GM12872 (cell line): Measurements from ENCODE around the gene MUC20.

Experiments
- TF ChIP-seq, protein P1 (sequence below): IDR thresholded peaks from 3 replicates; pipeline ENCODE4 v1.5.1; 2011; ENCODE audit warnings: low read depth, mild to moderate bottlenecking, low read length, moderate library complexity; ENCODE audit not compliant: insufficient read depth

Gene MUC20

DNA sequence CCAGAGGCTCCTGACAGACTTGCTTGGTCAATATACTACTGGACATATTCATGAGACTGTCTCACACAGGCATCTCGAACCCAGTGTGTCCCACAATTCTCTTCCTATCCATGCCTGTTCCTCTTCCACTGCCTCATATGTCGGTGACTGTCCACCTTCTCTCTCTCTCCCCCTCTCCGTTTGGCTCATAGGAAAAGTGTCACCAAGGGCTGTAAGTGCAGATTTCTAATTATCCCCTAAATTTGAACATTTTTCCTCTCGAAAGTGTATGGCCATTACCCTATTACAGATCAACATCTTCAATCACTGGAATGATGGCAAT is 22.5 kb upstream of the MUC20 start:
- TF ChIP-seq, protein P1, sequence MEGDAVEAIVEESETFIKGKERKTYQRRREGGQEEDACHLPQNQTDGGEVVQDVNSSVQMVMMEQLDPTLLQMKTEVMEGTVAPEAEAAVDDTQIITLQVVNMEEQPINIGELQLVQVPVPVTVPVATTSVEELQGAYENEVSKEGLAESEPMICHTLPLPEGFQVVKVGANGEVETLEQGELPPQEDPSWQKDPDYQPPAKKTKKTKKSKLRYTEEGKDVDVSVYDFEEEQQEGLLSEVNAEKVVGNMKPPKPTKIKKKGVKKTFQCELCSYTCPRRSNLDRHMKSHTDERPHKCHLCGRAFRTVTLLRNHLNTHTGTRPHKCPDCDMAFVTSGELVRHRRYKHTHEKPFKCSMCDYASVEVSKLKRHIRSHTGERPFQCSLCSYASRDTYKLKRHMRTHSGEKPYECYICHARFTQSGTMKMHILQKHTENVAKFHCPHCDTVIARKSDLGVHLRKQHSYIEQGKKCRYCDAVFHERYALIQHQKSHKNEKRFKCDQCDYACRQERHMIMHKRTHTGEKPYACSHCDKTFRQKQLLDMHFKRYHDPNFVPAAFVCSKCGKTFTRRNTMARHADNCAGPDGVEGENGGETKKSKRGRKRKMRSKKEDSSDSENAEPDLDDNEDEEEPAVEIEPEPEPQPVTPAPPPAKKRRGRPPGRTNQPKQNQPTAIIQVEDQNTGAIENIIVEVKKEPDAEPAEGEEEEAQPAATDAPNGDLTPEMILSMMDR = no peak

- TF ChIP-seq, protein P1 = no peak
Observed at GRCh38 chr3:195698647-195699387, 22.0 kb upstream of the MUC20 start.

DNA sequence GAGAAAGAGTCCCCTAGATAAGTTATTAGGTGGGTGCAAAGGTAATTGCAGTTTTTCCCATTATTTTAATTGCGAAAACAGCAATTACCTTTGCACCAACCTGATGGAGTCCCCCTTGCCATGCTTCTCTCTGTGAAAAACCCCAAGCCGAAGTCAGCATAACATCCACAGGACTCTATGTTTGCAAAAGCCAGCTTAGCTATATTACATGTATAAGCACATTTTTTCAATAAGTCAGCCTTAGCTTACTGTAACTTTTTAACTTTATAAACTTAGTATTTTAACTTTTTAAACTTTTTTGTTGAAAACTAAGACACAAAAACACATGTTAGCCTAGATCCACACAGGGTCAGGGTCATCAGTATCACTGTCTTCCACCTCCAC is 21.4 kb upstream of the MUC20 start:
- TF ChIP-seq, protein P1 = no peak

DNA sequence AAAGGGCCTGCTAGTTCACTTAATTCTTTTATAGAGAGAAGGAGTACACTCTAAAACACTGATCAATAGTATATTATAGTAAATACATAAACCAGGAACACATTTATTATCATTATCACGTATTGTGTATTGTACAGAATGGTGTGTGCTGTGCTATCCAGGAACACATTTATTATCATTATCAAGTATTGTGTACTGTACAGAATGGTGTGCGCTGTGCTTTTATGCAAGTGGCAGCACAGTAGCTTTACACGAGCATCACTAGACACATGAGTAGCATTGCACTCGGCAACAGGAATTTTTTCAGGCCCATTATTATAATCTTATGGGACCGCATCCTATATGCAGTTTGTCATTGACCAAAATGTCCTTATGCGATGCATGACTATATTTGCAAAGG is 20.9 kb upstream of the MUC20 start:
- TF ChIP-seq, protein P1 = no peak

DNA sequence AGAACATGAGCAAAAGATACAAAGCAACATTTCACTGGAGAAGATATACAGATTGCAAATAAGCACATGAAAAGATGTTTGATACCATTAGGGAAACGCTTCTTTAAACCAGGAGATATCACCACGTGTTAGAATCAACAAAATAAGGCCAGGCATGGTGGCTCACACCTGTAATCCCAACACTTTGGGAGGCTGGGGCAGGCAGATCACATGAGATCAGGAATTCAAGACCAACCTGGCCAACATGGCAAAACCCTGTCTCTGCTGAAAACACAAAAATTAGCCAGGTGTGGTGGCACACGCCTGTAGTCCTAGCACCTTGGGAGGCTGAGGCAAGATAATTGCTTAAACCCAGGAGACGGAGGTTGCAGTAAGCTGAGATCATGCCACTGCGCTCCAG is 20.5 kb upstream of the MUC20 start:
- TF ChIP-seq, protein P1 = no peak

- TF ChIP-seq, protein P1 = no peak
Observed at GRCh38 chr3:195701042-195701915, 19.5 kb upstream of the MUC20 start.

DNA sequence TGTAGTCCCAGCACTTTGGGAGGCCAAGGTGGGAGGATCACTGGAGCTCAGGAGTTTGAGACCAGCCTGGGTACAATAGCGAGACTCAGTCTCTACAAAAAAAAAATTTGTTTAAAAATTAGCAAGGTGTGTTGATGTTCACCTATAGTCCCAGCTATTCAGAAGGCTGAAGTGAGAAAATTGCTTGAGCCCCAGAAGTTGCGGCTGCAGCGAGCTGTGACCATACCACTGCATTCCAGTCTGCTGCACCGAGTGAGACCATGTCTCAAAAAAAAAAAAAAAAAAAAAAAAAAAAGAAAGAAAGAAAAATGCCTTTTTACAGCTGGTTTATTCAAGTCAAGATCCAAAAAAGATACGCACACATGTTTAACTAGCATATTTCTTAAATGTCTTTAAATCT is 17.0 kb upstream of the MUC20 start:
- TF ChIP-seq, protein P1 = no peak
